GM23338 (cell line): Measurements from ENCODE around the gene FRMPD1. TPM values are rescaled to one million over a fixed set of nuclear protein-coding genes. Genes with fewer than 3 reads are reported as not detected.

Experiments
- ATAC-seq: fragments of 200-7000 bp; cut with Tn5 transposase; 3 replicates; pipeline ENCODE4 v1.9.1; 2020
- DNase-seq: peaks from one replicate; pipeline ENCODE4 v3.0.0-alpha.2; 2015; ENCODE audit warnings: low spot score
- H2AFZ ChIP-seq: fragments of 200-600 bp; sonication (generic); 2 replicates; pipeline ENCODE4 v1.8.0; 2016; ENCODE audit warnings: antibody characterized with exemption, mild to moderate bottlenecking, moderate library complexity
- H3F3A ChIP-seq: fragments of 200-600 bp; sonication (generic); replicated peaks from 2 replicates; pipeline ENCODE4 v1.8.0; 2017; ENCODE audit warnings: antibody characterized with exemption, mixed run types, low read depth
- H3K27ac ChIP-seq: fragments of 200-600 bp; sonication (generic); 2 replicates; pipeline ENCODE4 v1.6.1; 2016; ENCODE audit warnings: low read depth
- H3K27me3 ChIP-seq: fragments of 200-600 bp; sonication (generic); 2 replicates; pipeline ENCODE4 v1.8.0; 2016; ENCODE audit warnings: mild to moderate bottlenecking, mixed run types, moderate library complexity; ENCODE audit not compliant: insufficient read depth
- H3K36me3 ChIP-seq: fragments of 200-600 bp; sonication (generic); 2 replicates; pipeline ENCODE4 v1.8.0; 2016; ENCODE audit warnings: mild to moderate bottlenecking; ENCODE audit not compliant: insufficient read depth
- H3K4me1 ChIP-seq: fragments of 200-600 bp; sonication (generic); 2 replicates; pipeline ENCODE4 v1.8.0; 2016; ENCODE audit warnings: mild to moderate bottlenecking, moderate library complexity; ENCODE audit not compliant: insufficient read depth
- H3K4me2 ChIP-seq: fragments of 200-600 bp; sonication (generic); 2 replicates; pipeline ENCODE4 v1.7.1; 2017; ENCODE audit warnings: mixed run types
- H3K4me3 ChIP-seq: fragments of 200-600 bp; sonication (generic); 2 replicates; pipeline ENCODE4 v1.6.1; 2016; ENCODE audit warnings: mixed run types
- H3K79me2 ChIP-seq: fragments of 200-600 bp; sonication (generic); replicated peaks from 2 replicates; pipeline ENCODE4 v1.8.0; 2017; ENCODE audit warnings: mild to moderate bottlenecking; ENCODE audit not compliant: insufficient read depth
- H3K9me2 ChIP-seq: fragments of 200-600 bp; sonication (generic); 2 replicates; pipeline ENCODE4 v1.8.0; 2017; ENCODE audit not compliant: insufficient read depth
- H4K20me1 ChIP-seq: fragments of 200-600 bp; sonication (generic); replicated peaks from 2 replicates; pipeline ENCODE4 v1.8.0; 2017; ENCODE audit warnings: mild to moderate bottlenecking; ENCODE audit not compliant: insufficient read depth
- H3K27ac Mint-ChIP-seq: 2 replicates; pipeline ENCODE4 v1.8.0; 2020; ENCODE audit warnings: inconsistent platforms, mild to moderate bottlenecking, moderate library complexity, mixed read lengths
- H3K27me3 Mint-ChIP-seq: 3 replicates; pipeline ENCODE4 v1.8.0; 2022; ENCODE audit warnings: low read depth, mild to moderate bottlenecking, moderate library complexity, mixed read lengths, inconsistent platforms; ENCODE audit not compliant: insufficient read depth, poor library complexity
- H3K36me3 Mint-ChIP-seq: 3 replicates; pipeline ENCODE4 v1.8.0; 2021; ENCODE audit warnings: low read depth, mild to moderate bottlenecking, inconsistent platforms, moderate library complexity, mixed read lengths
- H3K4me1 Mint-ChIP-seq: 3 replicates; pipeline ENCODE4 v1.8.0; 2020; ENCODE audit warnings: mild to moderate bottlenecking, inconsistent platforms, mixed read lengths
- H3K4me3 Mint-ChIP-seq: 3 replicates; pipeline ENCODE4 v1.8.0; 2021; ENCODE audit warnings: moderate library complexity, mild to moderate bottlenecking, inconsistent platforms, mixed read lengths
- H3K9me3 Mint-ChIP-seq: 3 replicates; pipeline ENCODE4 v1.8.0; 2020; ENCODE audit warnings: moderate library complexity, mild to moderate bottlenecking, inconsistent platforms, mixed read lengths
- EZH2 ChIP-seq: fragments of 200-600 bp; sonication (generic); IDR thresholded peaks from one replicate; pipeline ENCODE4 v1.8.0; 2017; ENCODE audit warnings: antibody characterized with exemption, mild to moderate bottlenecking, low read depth; ENCODE audit not compliant: unreplicated experiment
- EZH2phosphoT487 ChIP-seq: fragments of 200-600 bp; sonication (generic); IDR thresholded peaks from one replicate; pipeline ENCODE4 v1.8.1; 2018; ENCODE audit warnings: antibody characterized with exemption; ENCODE audit not compliant: unreplicated experiment
- POLR2AphosphoS5 ChIP-seq: IDR thresholded peaks from 2 replicates; pipeline ENCODE4 v1.6.1; 2016; ENCODE audit warnings: antibody characterized with exemption, low read depth
- STAT1 ChIP-seq: IDR thresholded peaks from one replicate; pipeline ENCODE4 v1.6.1; 2016; ENCODE audit warnings: antibody characterized with exemption; ENCODE audit not compliant: unreplicated experiment
- polyA plus RNA-seq: library from polyadenylated mRNA; unstranded; fragments of >200 nt; fragmentation: Nextera tagmentation; extraction: Ambion mirVana; gene quantifications from 2 replicates; pipeline ENCODE4 v1.2.1, GENCODE V29; 2016
- total RNA-seq: library from RNA; depleted of rRNA; stranded (reverse); fragments of >200 nt; shearing (Covaris generic); gene quantifications from 2 replicates; pipeline ENCODE4 v1.2.3, GENCODE V29; 2014
- TF ChIP-seq, protein P1 (sequence below): fragments of 250-450 bp; sonication (Bioruptor Pico); IDR thresholded peaks from 2 replicates; pipeline ENCODE4 v1.5.0; 2020; ENCODE audit warnings: mild to moderate bottlenecking, moderate library complexity
- TF ChIP-seq, protein P2 (sequence below): IDR thresholded peaks from one replicate; pipeline ENCODE4 v1.6.1; 2018; ENCODE audit warnings: antibody characterized with exemption; ENCODE audit not compliant: unreplicated experiment

Gene FRMPD1
- total and polyA plus RNA-seq, 2 experiments from 2014 or later, result 0.23 to 0.63 TPM

DNA sequence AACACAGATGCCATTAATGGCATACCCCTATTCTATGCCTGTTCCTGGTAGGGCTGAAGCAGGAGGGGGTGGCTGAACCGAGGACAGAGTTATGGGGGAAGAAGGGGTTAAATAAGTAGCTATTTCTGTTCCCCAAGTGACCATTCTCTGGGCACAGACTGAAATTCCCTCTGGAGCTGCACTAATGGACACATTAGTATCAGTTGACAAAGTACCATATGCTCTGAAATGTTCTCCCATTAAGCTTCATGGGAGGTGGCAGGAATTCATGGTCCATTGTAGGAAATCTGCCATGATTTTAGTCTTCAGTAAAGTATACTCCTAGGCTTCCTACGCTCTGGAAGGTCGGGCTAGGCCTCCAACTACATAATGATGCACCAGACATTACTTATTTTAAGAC, 10.5 kb upstream of the FRMPD1 start:
- H3K9me3 Mint-ChIP-seq, result no peaks in the 10 kb centered on the region
- no peak for DNase-seq
- no peak overlapping the region for H2AFZ ChIP-seq
- TF ChIP-seq STAT1 (no peak), POLR2AphosphoS5 (no peak), EZH2phosphoT487 (no peak), EZH2 (no peak)
- TF ChIP-seq, protein P1, sequence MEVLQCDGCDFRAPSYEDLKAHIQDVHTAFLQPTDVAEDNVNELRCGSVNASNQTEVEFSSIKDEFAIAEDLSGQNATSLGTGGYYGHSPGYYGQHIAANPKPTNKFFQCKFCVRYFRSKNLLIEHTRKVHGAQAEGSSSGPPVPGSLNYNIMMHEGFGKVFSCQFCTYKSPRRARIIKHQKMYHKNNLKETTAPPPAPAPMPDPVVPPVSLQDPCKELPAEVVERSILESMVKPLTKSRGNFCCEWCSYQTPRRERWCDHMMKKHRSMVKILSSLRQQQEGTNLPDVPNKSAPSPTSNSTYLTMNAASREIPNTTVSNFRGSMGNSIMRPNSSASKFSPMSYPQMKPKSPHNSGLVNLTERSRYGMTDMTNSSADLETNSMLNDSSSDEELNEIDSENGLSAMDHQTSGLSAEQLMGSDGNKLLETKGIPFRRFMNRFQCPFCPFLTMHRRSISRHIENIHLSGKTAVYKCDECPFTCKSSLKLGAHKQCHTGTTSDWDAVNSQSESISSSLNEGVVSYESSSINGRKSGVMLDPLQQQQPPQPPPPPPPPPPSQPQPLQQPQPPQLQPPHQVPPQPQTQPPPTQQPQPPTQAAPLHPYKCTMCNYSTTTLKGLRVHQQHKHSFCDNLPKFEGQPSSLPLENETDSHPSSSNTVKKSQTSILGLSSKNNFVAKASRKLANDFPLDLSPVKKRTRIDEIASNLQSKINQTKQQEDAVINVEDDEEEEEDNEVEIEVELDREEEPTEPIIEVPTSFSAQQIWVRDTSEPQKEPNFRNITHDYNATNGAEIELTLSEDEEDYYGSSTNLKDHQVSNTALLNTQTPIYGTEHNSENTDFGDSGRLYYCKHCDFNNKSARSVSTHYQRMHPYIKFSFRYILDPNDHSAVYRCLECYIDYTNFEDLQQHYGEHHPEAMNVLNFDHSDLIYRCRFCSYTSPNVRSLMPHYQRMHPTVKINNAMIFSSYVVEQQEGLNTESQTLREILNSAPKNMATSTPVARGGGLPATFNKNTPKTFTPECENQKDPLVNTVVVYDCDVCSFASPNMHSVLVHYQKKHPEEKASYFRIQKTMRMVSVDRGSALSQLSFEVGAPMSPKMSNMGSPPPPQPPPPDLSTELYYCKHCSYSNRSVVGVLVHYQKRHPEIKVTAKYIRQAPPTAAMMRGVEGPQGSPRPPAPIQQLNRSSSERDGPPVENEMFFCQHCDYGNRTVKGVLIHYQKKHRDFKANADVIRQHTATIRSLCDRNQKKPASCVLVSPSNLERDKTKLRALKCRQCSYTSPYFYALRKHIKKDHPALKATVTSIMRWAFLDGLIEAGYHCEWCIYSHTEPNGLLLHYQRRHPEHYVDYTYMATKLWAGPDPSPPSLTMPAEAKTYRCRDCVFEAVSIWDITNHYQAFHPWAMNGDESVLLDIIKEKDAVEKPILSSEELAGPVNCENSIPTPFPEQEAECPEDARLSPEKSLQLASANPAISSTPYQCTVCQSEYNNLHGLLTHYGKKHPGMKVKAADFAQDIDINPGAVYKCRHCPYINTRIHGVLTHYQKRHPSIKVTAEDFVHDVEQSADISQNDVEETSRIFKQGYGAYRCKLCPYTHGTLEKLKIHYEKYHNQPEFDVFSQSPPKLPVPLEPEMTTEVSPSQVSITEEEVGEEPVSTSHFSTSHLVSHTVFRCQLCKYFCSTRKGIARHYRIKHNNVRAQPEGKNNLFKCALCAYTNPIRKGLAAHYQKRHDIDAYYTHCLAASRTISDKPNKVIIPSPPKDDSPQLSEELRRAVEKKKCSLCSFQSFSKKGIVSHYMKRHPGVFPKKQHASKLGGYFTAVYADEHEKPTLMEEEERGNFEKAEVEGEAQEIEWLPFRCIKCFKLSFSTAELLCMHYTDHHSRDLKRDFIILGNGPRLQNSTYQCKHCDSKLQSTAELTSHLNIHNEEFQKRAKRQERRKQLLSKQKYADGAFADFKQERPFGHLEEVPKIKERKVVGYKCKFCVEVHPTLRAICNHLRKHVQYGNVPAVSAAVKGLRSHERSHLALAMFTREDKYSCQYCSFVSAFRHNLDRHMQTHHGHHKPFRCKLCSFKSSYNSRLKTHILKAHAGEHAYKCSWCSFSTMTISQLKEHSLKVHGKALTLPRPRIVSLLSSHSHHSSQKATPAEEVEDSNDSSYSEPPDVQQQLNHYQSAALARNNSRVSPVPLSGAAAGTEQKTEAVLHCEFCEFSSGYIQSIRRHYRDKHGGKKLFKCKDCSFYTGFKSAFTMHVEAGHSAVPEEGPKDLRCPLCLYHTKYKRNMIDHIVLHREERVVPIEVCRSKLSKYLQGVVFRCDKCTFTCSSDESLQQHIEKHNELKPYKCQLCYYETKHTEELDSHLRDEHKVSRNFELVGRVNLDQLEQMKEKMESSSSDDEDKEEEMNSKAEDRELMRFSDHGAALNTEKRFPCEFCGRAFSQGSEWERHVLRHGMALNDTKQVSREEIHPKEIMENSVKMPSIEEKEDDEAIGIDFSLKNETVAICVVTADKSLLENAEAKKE (CRISPR knock-in tag), result no peak
- TF ChIP-seq, protein P2, sequence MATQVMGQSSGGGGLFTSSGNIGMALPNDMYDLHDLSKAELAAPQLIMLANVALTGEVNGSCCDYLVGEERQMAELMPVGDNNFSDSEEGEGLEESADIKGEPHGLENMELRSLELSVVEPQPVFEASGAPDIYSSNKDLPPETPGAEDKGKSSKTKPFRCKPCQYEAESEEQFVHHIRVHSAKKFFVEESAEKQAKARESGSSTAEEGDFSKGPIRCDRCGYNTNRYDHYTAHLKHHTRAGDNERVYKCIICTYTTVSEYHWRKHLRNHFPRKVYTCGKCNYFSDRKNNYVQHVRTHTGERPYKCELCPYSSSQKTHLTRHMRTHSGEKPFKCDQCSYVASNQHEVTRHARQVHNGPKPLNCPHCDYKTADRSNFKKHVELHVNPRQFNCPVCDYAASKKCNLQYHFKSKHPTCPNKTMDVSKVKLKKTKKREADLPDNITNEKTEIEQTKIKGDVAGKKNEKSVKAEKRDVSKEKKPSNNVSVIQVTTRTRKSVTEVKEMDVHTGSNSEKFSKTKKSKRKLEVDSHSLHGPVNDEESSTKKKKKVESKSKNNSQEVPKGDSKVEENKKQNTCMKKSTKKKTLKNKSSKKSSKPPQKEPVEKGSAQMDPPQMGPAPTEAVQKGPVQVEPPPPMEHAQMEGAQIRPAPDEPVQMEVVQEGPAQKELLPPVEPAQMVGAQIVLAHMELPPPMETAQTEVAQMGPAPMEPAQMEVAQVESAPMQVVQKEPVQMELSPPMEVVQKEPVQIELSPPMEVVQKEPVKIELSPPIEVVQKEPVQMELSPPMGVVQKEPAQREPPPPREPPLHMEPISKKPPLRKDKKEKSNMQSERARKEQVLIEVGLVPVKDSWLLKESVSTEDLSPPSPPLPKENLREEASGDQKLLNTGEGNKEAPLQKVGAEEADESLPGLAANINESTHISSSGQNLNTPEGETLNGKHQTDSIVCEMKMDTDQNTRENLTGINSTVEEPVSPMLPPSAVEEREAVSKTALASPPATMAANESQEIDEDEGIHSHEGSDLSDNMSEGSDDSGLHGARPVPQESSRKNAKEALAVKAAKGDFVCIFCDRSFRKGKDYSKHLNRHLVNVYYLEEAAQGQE, result no peak
- no peaks in the 10 kb centered on the region for H3K4me1 ChIP-seq
- H3F3A ChIP-seq, result no peaks in the 10 kb centered on the region
- H3K4me1 Mint-ChIP-seq, result peaks cover 5% of the 10 kb centered on the region; the same call in 1 of the 3 replicates
- no peak overlapping the region for H3K4me2 ChIP-seq
- no peaks in the 10 kb centered on the region for H4K20me1 ChIP-seq
- H3K27ac Mint-ChIP-seq, result no peak overlapping the region
- H3K36me3 Mint-ChIP-seq, result no peaks in the 10 kb centered on the region
- H3K36me3 ChIP-seq, result no peaks in the 10 kb centered on the region
- H3K4me3 ChIP-seq, result no peak overlapping the region
- no peaks in the 10 kb centered on the region for H3K9me2 ChIP-seq
- no peak overlapping the region for H3K27ac ChIP-seq
- peaks cover 2% of the 10 kb centered on the region; the same call in 1 of the 2 replicates for H3K27me3 ChIP-seq
- H3K79me2 ChIP-seq, result no peaks in the 10 kb centered on the region
- no peak overlapping the region for H3K4me3 Mint-ChIP-seq
- no peak for ATAC-seq
- peaks cover 1% of the 10 kb centered on the region for H3K27me3 Mint-ChIP-seq
